Neural cell (in vitro differentiated cells): ENCODE data around the gene MOCS1. TPM values are rescaled to one million over a fixed set of nuclear protein-coding genes. Genes with fewer than 3 reads are reported as not detected.

Experiments
- H2AFZ ChIP-seq: fragments of 200-600, 300-800 bp; sonication (generic), shearing (Covaris generic); 2 replicates; pipeline ENCODE4 v1.6.0; 2014; ENCODE audit warnings: low read depth, mild to moderate bottlenecking, antibody characterized with exemption, low read length, moderate library complexity
- H3F3A ChIP-seq: fragments of 200-600 bp; shearing (Covaris generic); 2 replicates; pipeline ENCODE4 v1.6.1; 2016; ENCODE audit warnings: mild to moderate bottlenecking, moderate library complexity, mixed read lengths, antibody characterized with exemption, low read length; ENCODE audit not compliant: insufficient read depth, poor library complexity, severe bottlenecking
- H3K27ac ChIP-seq: fragments of 200-600, 300-800 bp; sonication (generic), shearing (Covaris generic); 2 replicates; pipeline ENCODE4 v1.5.1; 2014; ENCODE audit warnings: mild to moderate bottlenecking, low read length, moderate library complexity
- H3K27me3 ChIP-seq: fragments of 300-800, 200-600 bp; sonication (generic), shearing (Covaris generic); 2 replicates; pipeline ENCODE4 v1.6.0; 2014; ENCODE audit warnings: mild to moderate bottlenecking, low read depth, low read length, moderate library complexity; ENCODE audit not compliant: insufficient read depth
- H3K36me3 ChIP-seq: fragments of 300-800, 200-600 bp; sonication (generic), shearing (Covaris generic); 2 replicates; pipeline ENCODE4 v1.5.1; 2014; ENCODE audit warnings: mild to moderate bottlenecking, antibody characterized with exemption, low read length, moderate library complexity; ENCODE audit not compliant: insufficient read depth
- H3K4me2 ChIP-seq: fragments of 300-800, 200-600 bp; sonication (generic), shearing (Covaris generic); 2 replicates; pipeline ENCODE4 v1.6.0; 2014; ENCODE audit warnings: mild to moderate bottlenecking, low read length
- H3K4me3 ChIP-seq: fragments of 300-800, 200-600 bp; sonication (generic), shearing (Covaris generic); 2 replicates; pipeline ENCODE4 v1.5.1; 2014; ENCODE audit warnings: mild to moderate bottlenecking, low read length, moderate library complexity
- H3K79me2 ChIP-seq: fragments of 200-600 bp; shearing (Covaris generic); replicated peaks from 2 replicates; pipeline ENCODE4 v1.6.0; 2014; ENCODE audit warnings: mild to moderate bottlenecking, low read length, moderate library complexity; ENCODE audit not compliant: insufficient read depth
- H3K9ac ChIP-seq: fragments of 300-800, 200-600 bp; sonication (generic), shearing (Covaris generic); 2 replicates; pipeline ENCODE4 v1.6.1; 2016; ENCODE audit warnings: mild to moderate bottlenecking, low read length, mixed read lengths
- H3K9me2 ChIP-seq: fragments of 200-600 bp; shearing (Covaris generic); 2 replicates; pipeline ENCODE4 v1.6.1; 2016; ENCODE audit warnings: mild to moderate bottlenecking, low read length, mixed read lengths; ENCODE audit not compliant: insufficient read depth
- H3K9me3 ChIP-seq: fragments of 200-600, 300-800 bp; sonication (generic), shearing (Covaris generic); 2 replicates; pipeline ENCODE4 v1.6.1; 2016; ENCODE audit warnings: mild to moderate bottlenecking, mixed run types, low read length, moderate library complexity, mixed read lengths
- H4K20me1 ChIP-seq: fragments of 200-600 bp; shearing (Covaris generic); 2 replicates; pipeline ENCODE4 v1.6.1; 2016; ENCODE audit warnings: mild to moderate bottlenecking, mixed run types; ENCODE audit not compliant: insufficient read depth
- EP300 ChIP-seq: fragments of 450-650 bp; conservative IDR thresholded peaks from 2 replicates; pipeline ENCODE4 v1.6.1; 2014; ENCODE audit warnings: antibody characterized with exemption, mild to moderate bottlenecking, moderate library complexity; ENCODE audit not compliant: poor library complexity, severe bottlenecking
- EZH2 ChIP-seq: fragments of 200-600, 300-800 bp; shearing (Covaris generic), sonication (generic); IDR thresholded peaks from 2 replicates; pipeline ENCODE4 v1.6.1; 2014; ENCODE audit warnings: antibody characterized with exemption, low read length, borderline replicate concordance, mild to moderate bottlenecking; ENCODE audit not compliant: insufficient read depth, poor library complexity, severe bottlenecking
- MXI1 ChIP-seq: fragments of 450-650 bp; conservative IDR thresholded peaks from 2 replicates; pipeline ENCODE4 v1.6.1; 2014; ENCODE audit warnings: antibody characterized with exemption, mild to moderate bottlenecking; ENCODE audit not compliant: poor library complexity, severe bottlenecking
- POLR2AphosphoS5 ChIP-seq: IDR thresholded peaks from 2 replicates; pipeline ENCODE4 v1.6.1; 2012
- RAD21 ChIP-seq: fragments of 450-650 bp; conservative IDR thresholded peaks from 2 replicates; pipeline ENCODE4 v1.6.1; 2014; ENCODE audit warnings: antibody characterized with exemption, mild to moderate bottlenecking, moderate library complexity
- SMC3 ChIP-seq: fragments of 450-650 bp; conservative IDR thresholded peaks from 2 replicates; pipeline ENCODE4 v1.6.1; 2014; ENCODE audit warnings: antibody characterized with exemption, mild to moderate bottlenecking, moderate library complexity; ENCODE audit not compliant: poor library complexity
- TAF1 ChIP-seq: IDR thresholded peaks from 2 replicates; pipeline ENCODE4 v1.6.1; 2012; ENCODE audit warnings: low read depth
- polyA plus RNA-seq: library from polyadenylated mRNA; depleted of rRNA; stranded (reverse); fragments of >200 nt; gene quantifications from 2 replicates; pipeline ENCODE4 v1.2.3, GENCODE V29; 2014
- TF ChIP-seq, protein P1 (sequence below): IDR thresholded peaks from 2 replicates; pipeline ENCODE4 v1.6.1; 2012; ENCODE audit warnings: borderline replicate concordance
- TF ChIP-seq, protein P2 (sequence below): fragments of 450-650 bp; IDR thresholded peaks from 2 replicates; pipeline ENCODE4 v1.5.1; 2014; ENCODE audit warnings: antibody characterized with exemption, mild to moderate bottlenecking, moderate library complexity; ENCODE audit not compliant: poor library complexity, severe bottlenecking

Gene MOCS1
- polyA plus RNA-seq, 1 donor from 2014 or later, result 4.6 TPM

DNA sequence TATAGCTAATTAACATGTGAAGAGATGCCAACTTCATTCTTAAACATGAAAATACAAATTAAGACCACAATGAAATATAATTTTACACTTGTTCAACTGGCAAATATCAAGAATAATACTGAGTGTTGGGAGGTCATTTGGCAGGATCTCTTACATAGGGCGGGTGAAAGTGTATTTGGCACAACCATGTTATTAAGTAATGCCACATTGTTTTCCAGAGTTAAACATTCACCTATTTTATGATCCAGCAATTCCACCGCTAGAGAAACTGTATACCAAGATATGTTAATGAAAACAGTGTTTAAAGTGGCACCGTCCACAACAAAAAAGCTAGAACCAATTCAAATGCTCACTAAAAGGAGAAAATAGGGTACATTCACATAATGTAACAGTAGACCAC lies 14.1 kb downstream of the MOCS1 start:
- H3K9ac ChIP-seq, result no peak overlapping the region
- no peak overlapping the region for H3K4me3 ChIP-seq
- H4K20me1 ChIP-seq, result no peaks in the 10 kb centered on the region
- H3K27ac ChIP-seq, result no peak overlapping the region
- H2AFZ ChIP-seq, result no peak overlapping the region
- no peaks in the 10 kb centered on the region for H3K9me2 ChIP-seq
- TF ChIP-seq SMC3 (no peak), EZH2 (no peak), TAF1 (no peak), POLR2AphosphoS5 (no peak), RAD21 (no peak), EP300 (no peak), MXI1 (no peak)
- TF ChIP-seq, protein P1, sequence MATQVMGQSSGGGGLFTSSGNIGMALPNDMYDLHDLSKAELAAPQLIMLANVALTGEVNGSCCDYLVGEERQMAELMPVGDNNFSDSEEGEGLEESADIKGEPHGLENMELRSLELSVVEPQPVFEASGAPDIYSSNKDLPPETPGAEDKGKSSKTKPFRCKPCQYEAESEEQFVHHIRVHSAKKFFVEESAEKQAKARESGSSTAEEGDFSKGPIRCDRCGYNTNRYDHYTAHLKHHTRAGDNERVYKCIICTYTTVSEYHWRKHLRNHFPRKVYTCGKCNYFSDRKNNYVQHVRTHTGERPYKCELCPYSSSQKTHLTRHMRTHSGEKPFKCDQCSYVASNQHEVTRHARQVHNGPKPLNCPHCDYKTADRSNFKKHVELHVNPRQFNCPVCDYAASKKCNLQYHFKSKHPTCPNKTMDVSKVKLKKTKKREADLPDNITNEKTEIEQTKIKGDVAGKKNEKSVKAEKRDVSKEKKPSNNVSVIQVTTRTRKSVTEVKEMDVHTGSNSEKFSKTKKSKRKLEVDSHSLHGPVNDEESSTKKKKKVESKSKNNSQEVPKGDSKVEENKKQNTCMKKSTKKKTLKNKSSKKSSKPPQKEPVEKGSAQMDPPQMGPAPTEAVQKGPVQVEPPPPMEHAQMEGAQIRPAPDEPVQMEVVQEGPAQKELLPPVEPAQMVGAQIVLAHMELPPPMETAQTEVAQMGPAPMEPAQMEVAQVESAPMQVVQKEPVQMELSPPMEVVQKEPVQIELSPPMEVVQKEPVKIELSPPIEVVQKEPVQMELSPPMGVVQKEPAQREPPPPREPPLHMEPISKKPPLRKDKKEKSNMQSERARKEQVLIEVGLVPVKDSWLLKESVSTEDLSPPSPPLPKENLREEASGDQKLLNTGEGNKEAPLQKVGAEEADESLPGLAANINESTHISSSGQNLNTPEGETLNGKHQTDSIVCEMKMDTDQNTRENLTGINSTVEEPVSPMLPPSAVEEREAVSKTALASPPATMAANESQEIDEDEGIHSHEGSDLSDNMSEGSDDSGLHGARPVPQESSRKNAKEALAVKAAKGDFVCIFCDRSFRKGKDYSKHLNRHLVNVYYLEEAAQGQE, result no peak
- TF ChIP-seq, protein P2, sequence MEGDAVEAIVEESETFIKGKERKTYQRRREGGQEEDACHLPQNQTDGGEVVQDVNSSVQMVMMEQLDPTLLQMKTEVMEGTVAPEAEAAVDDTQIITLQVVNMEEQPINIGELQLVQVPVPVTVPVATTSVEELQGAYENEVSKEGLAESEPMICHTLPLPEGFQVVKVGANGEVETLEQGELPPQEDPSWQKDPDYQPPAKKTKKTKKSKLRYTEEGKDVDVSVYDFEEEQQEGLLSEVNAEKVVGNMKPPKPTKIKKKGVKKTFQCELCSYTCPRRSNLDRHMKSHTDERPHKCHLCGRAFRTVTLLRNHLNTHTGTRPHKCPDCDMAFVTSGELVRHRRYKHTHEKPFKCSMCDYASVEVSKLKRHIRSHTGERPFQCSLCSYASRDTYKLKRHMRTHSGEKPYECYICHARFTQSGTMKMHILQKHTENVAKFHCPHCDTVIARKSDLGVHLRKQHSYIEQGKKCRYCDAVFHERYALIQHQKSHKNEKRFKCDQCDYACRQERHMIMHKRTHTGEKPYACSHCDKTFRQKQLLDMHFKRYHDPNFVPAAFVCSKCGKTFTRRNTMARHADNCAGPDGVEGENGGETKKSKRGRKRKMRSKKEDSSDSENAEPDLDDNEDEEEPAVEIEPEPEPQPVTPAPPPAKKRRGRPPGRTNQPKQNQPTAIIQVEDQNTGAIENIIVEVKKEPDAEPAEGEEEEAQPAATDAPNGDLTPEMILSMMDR, result no peak
- H3K36me3 ChIP-seq, result no peaks in the 10 kb centered on the region
- no peaks in the 10 kb centered on the region for H3K27me3 ChIP-seq
- no peaks in the 10 kb centered on the region for H3F3A ChIP-seq
- no peak overlapping the region for H3K4me2 ChIP-seq
- H3K9me3 ChIP-seq, result no peaks in the 10 kb centered on the region
- H3K79me2 ChIP-seq, result no peaks in the 10 kb centered on the region

DNA sequence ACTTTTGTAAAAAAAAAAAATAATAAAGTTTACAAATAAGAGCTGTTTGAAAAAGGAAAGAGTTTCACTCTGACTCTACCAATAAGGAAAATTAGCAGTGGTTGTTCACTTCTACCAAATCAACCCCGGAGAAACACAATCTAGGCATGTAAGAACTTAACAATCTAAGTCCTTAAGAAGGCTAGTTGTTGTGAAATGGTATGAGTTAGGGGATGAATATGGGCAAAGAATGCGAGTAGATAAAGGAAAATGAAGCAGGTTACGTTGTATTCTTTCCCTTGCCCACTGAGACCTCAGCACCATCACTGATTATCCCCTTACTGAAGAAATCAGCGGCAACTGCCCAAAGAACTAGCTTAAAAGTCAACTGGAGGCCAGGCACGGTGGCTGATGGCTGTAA lies 15.4 kb downstream of the MOCS1 start:
- Histone ChIP-seq H3K27me3 (no peaks in the 10 kb centered on the region), H3K79me2 (no peaks in the 10 kb centered on the region), H3K4me3 (no peak overlapping the region), H2AFZ (no peak overlapping the region), H3K36me3 (no peaks in the 10 kb centered on the region), H3F3A (no peaks in the 10 kb centered on the region), H3K4me2 (no peak overlapping the region), H3K27ac (no peak overlapping the region), H3K9me3 (no peaks in the 10 kb centered on the region), H3K9ac (no peak overlapping the region), H3K9me2 (no peaks in the 10 kb centered on the region), H4K20me1 (no peaks in the 10 kb centered on the region)
- no peak for TF ChIP-seq RAD21
- TF ChIP-seq MXI1, result no peak
- TF ChIP-seq, protein P1, result no peak
- TF ChIP-seq SMC3, result no peak
- no peak for TF ChIP-seq TAF1
- TF ChIP-seq EZH2, result no peak
- TF ChIP-seq POLR2AphosphoS5, result no peak
- no peak for TF ChIP-seq EP300
- TF ChIP-seq, protein P2, result no peak
